Keratinocyte (primary cell): Measurements from ENCODE around the gene ABHD2. TPM values are rescaled to one million over a fixed set of nuclear protein-coding genes. Genes with fewer than 3 reads are reported as not detected.

Experiments
- DNase-seq: peaks from one replicate; pipeline ENCODE4 v3.0.0-alpha.2; 2011; ENCODE audit warnings: low read depth, missing footprints, low spot score
- FAIRE-seq: peaks from 2 replicates; lab custom pipeline; 2011; peaks lifted over from hg19 to GRCh38; lab: Jason Lieb, UNC
- H2AFZ ChIP-seq: 2 replicates; pipeline ENCODE4 v1.6.0; 2012; ENCODE audit warnings: low read length, control low read depth, inconsistent platforms; ENCODE audit not compliant: control insufficient read depth
- H3K27ac ChIP-seq: 2 replicates; pipeline ENCODE4 v1.5.1; 2011; ENCODE audit warnings: low read length; ENCODE audit not compliant: control insufficient read depth, insufficient read depth
- H3K27me3 ChIP-seq: 3 replicates; pipeline ENCODE4 v1.6.0; 2011; ENCODE audit warnings: low read length; ENCODE audit not compliant: control insufficient read depth, insufficient read depth; ENCODE audit errors: extremely low read depth
- H3K36me3 ChIP-seq, 2 experiments: 2 replicates in 1 of 2; 3 replicates in 1 of 2; pipeline ENCODE4 v1.5.1; 2011; ENCODE audit warnings: low read length in 2 of 2, mild to moderate bottlenecking in 1 of 2; ENCODE audit not compliant: control insufficient read depth in 2 of 2, insufficient read depth in 2 of 2; ENCODE audit errors: extremely low read depth in 1 of 2
- H3K4me1 ChIP-seq: 3 replicates; pipeline ENCODE4 v1.5.1; 2011; ENCODE audit warnings: low read length; ENCODE audit not compliant: control insufficient read depth, insufficient read depth; ENCODE audit errors: extremely low read depth
- H3K4me2 ChIP-seq: 3 replicates; pipeline ENCODE4 v1.6.0; 2011; ENCODE audit warnings: low read depth, low read length; ENCODE audit not compliant: control insufficient read depth, insufficient read depth; ENCODE audit errors: extremely low read depth
- H3K4me3 ChIP-seq, 3 experiments: fragments of 200-600 bp in 1 of 3; sonication (generic) in 1 of 3; 2 replicates in 2 of 3; 3 replicates in 1 of 3; pipeline ENCODE4 v1.5.1; 2011 to 2016; ENCODE audit warnings: low read length in 3 of 3, mild to moderate bottlenecking in 3 of 3, control low read depth in 2 of 3, inconsistent platforms in 1 of 3, low read depth in 1 of 3, mixed read lengths in 1 of 3, mixed run types in 1 of 3, moderate library complexity in 1 of 3; ENCODE audit not compliant: control insufficient read depth in 2 of 3, insufficient read depth in 2 of 3; ENCODE audit errors: extremely low read depth in 1 of 3
- H3K79me2 ChIP-seq: 2 replicates; pipeline ENCODE4 v1.6.0; 2012; ENCODE audit warnings: low read length; ENCODE audit not compliant: control insufficient read depth, insufficient read depth
- H3K9ac ChIP-seq: 3 replicates; pipeline ENCODE4 v1.6.0; 2011; ENCODE audit warnings: low read length; ENCODE audit not compliant: control insufficient read depth, insufficient read depth; ENCODE audit errors: extremely low read depth
- H3K9me1 ChIP-seq: 3 replicates; pipeline ENCODE4 v1.6.0; 2011; ENCODE audit warnings: low read length; ENCODE audit not compliant: control insufficient read depth, insufficient read depth; ENCODE audit errors: extremely low read depth
- H3K9me3 ChIP-seq: 2 replicates; pipeline ENCODE4 v1.5.1; 2012; ENCODE audit warnings: low read depth, low read length; ENCODE audit not compliant: control insufficient read depth
- H4K20me1 ChIP-seq: 3 replicates; pipeline ENCODE4 v1.6.0; 2011; ENCODE audit warnings: low read length; ENCODE audit not compliant: control insufficient read depth, insufficient read depth; ENCODE audit errors: extremely low read depth
- EZH2 ChIP-seq: IDR thresholded peaks from one replicate; pipeline ENCODE4 v1.6.1; 2012; ENCODE audit warnings: inconsistent platforms, mild to moderate bottlenecking, low read length, moderate library complexity
- dilution Hi-C: fragments of 300-500 bp; cut with MboI; formaldehyde crosslinking; loops from one replicate; pipeline ENCODE4 v1.7.0; 2020; ENCODE audit warnings: low sequenced_read_pairs; ENCODE audit not compliant: extremely low pct_ligation_motif_present
- polyA plus RNA-seq, 5 experiments: library from polyadenylated mRNA; depleted of rRNA in 3 of 5; stranded (reverse) in 3 of 5; stranded (forward) in 1 of 5; unstranded in 1 of 5; fragments of >200 nt; gene quantifications; 1 replicate in 1 of 5; 2 replicates in 3 of 5; 3 replicates in 1 of 5; pipeline versions ENCODE4 v1.2.1 to v1.2.3, GENCODE V29; 2011 to 2012; ENCODE audit warnings: missing spikeins in 2 of 5, low read depth in 1 of 5, low replicate concordance in 1 of 5
- TF ChIP-seq, protein P1 (sequence below), 3 experiments: IDR thresholded peaks in 1 of 3; conservative IDR thresholded peaks in 1 of 3; optimal IDR thresholded peaks in 1 of 3; 2 replicates in 2 of 3; 3 replicates in 1 of 3; pipeline versions ENCODE3 to v1.5.1; 2011; ENCODE audit warnings: low read length in 3 of 3, mild to moderate bottlenecking in 3 of 3, moderate library complexity in 2 of 3, control low read depth in 1 of 3, inconsistent platforms in 1 of 3; ENCODE audit not compliant: insufficient read depth in 2 of 3; ENCODE audit errors: extremely low read depth in 1 of 3

Gene ABHD2
- polyA plus RNA-seq, 1 donor (not counting 4 experiments of a cell fraction or from before 2014, with no cell fraction given) = 22.8 TPM

- H2AFZ ChIP-seq = no peak overlapping the region
- H3K36me3 ChIP-seq = no peaks in the 10 kb centered on the region
- no peaks in the 10 kb centered on the region for H3K27me3 ChIP-seq
- TF ChIP-seq, protein P1, sequence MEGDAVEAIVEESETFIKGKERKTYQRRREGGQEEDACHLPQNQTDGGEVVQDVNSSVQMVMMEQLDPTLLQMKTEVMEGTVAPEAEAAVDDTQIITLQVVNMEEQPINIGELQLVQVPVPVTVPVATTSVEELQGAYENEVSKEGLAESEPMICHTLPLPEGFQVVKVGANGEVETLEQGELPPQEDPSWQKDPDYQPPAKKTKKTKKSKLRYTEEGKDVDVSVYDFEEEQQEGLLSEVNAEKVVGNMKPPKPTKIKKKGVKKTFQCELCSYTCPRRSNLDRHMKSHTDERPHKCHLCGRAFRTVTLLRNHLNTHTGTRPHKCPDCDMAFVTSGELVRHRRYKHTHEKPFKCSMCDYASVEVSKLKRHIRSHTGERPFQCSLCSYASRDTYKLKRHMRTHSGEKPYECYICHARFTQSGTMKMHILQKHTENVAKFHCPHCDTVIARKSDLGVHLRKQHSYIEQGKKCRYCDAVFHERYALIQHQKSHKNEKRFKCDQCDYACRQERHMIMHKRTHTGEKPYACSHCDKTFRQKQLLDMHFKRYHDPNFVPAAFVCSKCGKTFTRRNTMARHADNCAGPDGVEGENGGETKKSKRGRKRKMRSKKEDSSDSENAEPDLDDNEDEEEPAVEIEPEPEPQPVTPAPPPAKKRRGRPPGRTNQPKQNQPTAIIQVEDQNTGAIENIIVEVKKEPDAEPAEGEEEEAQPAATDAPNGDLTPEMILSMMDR (optimal IDR thresholded peaks at IDR 0.05 in 1 of 3, IDR thresholded peaks at IDR 0.05 in 1 of 3, conservative IDR thresholded peaks at IDR 0.05 in 1 of 3; ENCODE audit: extremely low read depth in 1 of 3, insufficient read depth in 2 of 3, low read length in 3 of 3) = no peak
- no peak for TF ChIP-seq EZH2
- H3K4me3 ChIP-seq = no peak overlapping the region
- no peak for FAIRE-seq
- H4K20me1 ChIP-seq = no peaks in the 10 kb centered on the region
- DNase-seq = peak; percentile 69
- H3K9me1 ChIP-seq = no peaks in the 10 kb centered on the region
- dilution Hi-C loops = no loop called here
- H3K27ac ChIP-seq = no peak overlapping the region
- H3K4me1 ChIP-seq = peaks cover 12% of the 10 kb centered on the region
- H3K79me2 ChIP-seq = no peaks in the 10 kb centered on the region
- H3K9ac ChIP-seq = no peak overlapping the region
- H3K9me3 ChIP-seq = peaks cover 11% of the 10 kb centered on the region
- peak overlapping the region; percentile 25 for H3K4me2 ChIP-seq
Measured at GRCh38 chr15:89068325-89068784, 19.9 kb upstream of the ABHD2 start.

GRCh38 chr15:89070197-89071124 lies 17.8 kb upstream of the ABHD2 start:
- Histone ChIP-seq H3K9ac (no peak overlapping the region), H4K20me1 (no peaks in the 10 kb centered on the region), H3K4me3 (no peak overlapping the region), H3K27ac (no peak overlapping the region), H3K4me2 (no peak overlapping the region), H3K27me3 (no peaks in the 10 kb centered on the region), H3K36me3 (no peaks in the 10 kb centered on the region), H3K79me2 (no peaks in the 10 kb centered on the region), H3K9me1 (no peaks in the 10 kb centered on the region), H3K9me3 (peaks cover 11% of the 10 kb centered on the region), H3K4me1 (peaks cover 17% of the 10 kb centered on the region), H2AFZ (no peak overlapping the region)
- TF ChIP-seq, protein P1 (optimal IDR thresholded peaks at IDR 0.05 in 1 of 3, IDR thresholded peaks at IDR 0.05 in 1 of 3, conservative IDR thresholded peaks at IDR 0.05 in 1 of 3; ENCODE audit: extremely low read depth in 1 of 3, insufficient read depth in 2 of 3, low read length in 3 of 3) = no peak
- TF ChIP-seq EZH2 = no peak
- dilution Hi-C loops = no loop called here
- DNase-seq = no peak
- no peak for FAIRE-seq
